ENCODE data around the gene AGAP2. TPM values are rescaled to one million over a fixed set of nuclear protein-coding genes. Genes with fewer than 3 reads are reported as not detected.

Gene AGAP2
- total RNA-seq, 1 donor from 2014 or later, result 7.5 TPM

Small RNA genes within 50 kb of the gene (microRNA-seq; reads per million reads assigned to microRNA genes)
- not detected for gene MIR6759 (ENCODE audit: borderline number of aligned reads)

Other genes with a start within 250 kb of the AGAP2 start
- gene DDIT3, start 218.2 kb downstream of the AGAP2 start, total RNA-seq, result 22.2 TPM
- gene MBD6, start 215.9 kb downstream of the AGAP2 start, total RNA-seq, result 35.2 TPM
- 89.2 TPM for gene DCTN2, start 191.6 kb downstream of the AGAP2 start, total RNA-seq
- 0.12 TPM for gene KIF5A, start 188.7 kb downstream of the AGAP2 start, total RNA-seq
- gene PIP4K2C, start 147.6 kb downstream of the AGAP2 start, total RNA-seq, result 11.9 TPM
- gene DTX3, start 133.9 kb downstream of the AGAP2 start, total RNA-seq, result 21.4 TPM
- 11.9 TPM for gene ARHGEF25, start 127.3 kb downstream of the AGAP2 start, total RNA-seq
- 5.1 TPM for gene B4GALNT1, start 105.5 kb downstream of the AGAP2 start, total RNA-seq
- gene OS9, start 44.6 kb downstream of the AGAP2 start, total RNA-seq, result 104 TPM
- 32.8 TPM for gene TSPAN31, start 6.3 kb upstream of the AGAP2 start, total RNA-seq
- 42.1 TPM for gene CDK4, start 13.6 kb upstream of the AGAP2 start, total RNA-seq
- 15.6 TPM for gene MARCHF9, start 16.4 kb upstream of the AGAP2 start, total RNA-seq
- not detected for gene CYP27B1, start 28.3 kb upstream of the AGAP2 start, total RNA-seq
- gene METTL1, start 33.4 kb upstream of the AGAP2 start, total RNA-seq, result 7.5 TPM
- gene EEF1AKMT3, start 33.9 kb upstream of the AGAP2 start, total RNA-seq, result 1.6 TPM
- gene TSFM, start 44.0 kb upstream of the AGAP2 start, total RNA-seq, result 52.4 TPM
- gene AVIL, start 80.0 kb upstream of the AGAP2 start, total RNA-seq, result 2.4 TPM
- 104 TPM for gene CTDSP2, start 108.0 kb upstream of the AGAP2 start, total RNA-seq
- gene ATP23, start 202.8 kb upstream of the AGAP2 start, total RNA-seq, result 8.3 TPM